HG03558 (cell line): ENCODE measurements around the gene SHC4.
A peak's percentile ranks its signal among the peaks of the same experiment; 100 is the strongest.

Experiments used
- ATAC-seq: cut with Tn5 transposase; IDR thresholded peaks from one replicate; pipeline ENCODE4 v1.9.1; 2021; ENCODE audit warnings: moderate number of reproducible peaks; ENCODE audit not compliant: unreplicated experiment; ENCODE audit errors: extremely low read depth

SHC4 gene

GRCh38 chr15:48888836-48889235 is 74.9 kb downstream of the SHC4 start:
- ATAC-seq, result no peak

- ATAC-seq, result no peak
These were observed 75.5 kb downstream of the SHC4 start for GRCh38 chr15:48888191-48888590.

GRCh38 chr15:48887144-48887543 is 76.6 kb downstream of the SHC4 start:
- ATAC-seq, result no peak

- no peak for ATAC-seq
These were observed 80.0 kb downstream of the SHC4 start for GRCh38 chr15:48883699-48884098.

GRCh38 chr15:48880070-48880634 is 83.6 kb downstream of the SHC4 start:
- no peak for ATAC-seq

- peak; percentile 91 for ATAC-seq
These were observed 85.8 kb downstream of the SHC4 start, which contains the start of gene EID1 for GRCh38 chr15:48877630-48878595. Gene EID1, plus strand, starts transcription at chr15:48878134. Its CDS starts 43 bp downstream, at chr15:48878177.

GRCh38 chr15:48876057-48876456 is 87.7 kb downstream of the SHC4 start:
- ATAC-seq, result no peak

- ATAC-seq, result no peak
These were observed 88.3 kb downstream of the SHC4 start for GRCh38 chr15:48875241-48875960.

- ATAC-seq, result no peak
These were observed 91.1 kb downstream of the SHC4 start for GRCh38 chr15:48872632-48873031.

GRCh38 chr15:48871542-48871941 is 92.2 kb downstream of the SHC4 start:
- no peak for ATAC-seq

- ATAC-seq, result no peak
These were observed 93.8 kb downstream of the SHC4 start for GRCh38 chr15:48869966-48870365.

GRCh38 chr15:48868536-48868935 is 95.2 kb downstream of the SHC4 start:
- no peak for ATAC-seq

- ATAC-seq, result no peak
These were observed 95.7 kb downstream of the SHC4 start for GRCh38 chr15:48868023-48868422.

- ATAC-seq, result no peak
These were observed 97.6 kb downstream of the SHC4 start for GRCh38 chr15:48866141-48866563.

- ATAC-seq, result no peak
These were observed 98.2 kb downstream of the SHC4 start for GRCh38 chr15:48865370-48866079.

- no peak for ATAC-seq
These were observed 101.0 kb downstream of the SHC4 start for GRCh38 chr15:48862705-48863104.

- no peak for ATAC-seq
These were observed 101.8 kb downstream of the SHC4 start for GRCh38 chr15:48861813-48862431.

- no peak for ATAC-seq
These were observed 104.3 kb downstream of the SHC4 start for GRCh38 chr15:48859426-48859825.

GRCh38 chr15:48858401-48858800 is 105.3 kb downstream of the SHC4 start:
- ATAC-seq, result no peak

- ATAC-seq, result no peak
These were observed 106.8 kb downstream of the SHC4 start for GRCh38 chr15:48856942-48857341.
